HCT116 (cell line): ENCODE data around the gene MORF4L1.

Experiments used
- CEBPB ChIP-seq: IDR thresholded peaks from 2 replicates; pipeline ENCODE4 v1.6.1; 2012; ENCODE audit warnings: low read depth
- CTCF ChIP-seq, 3 experiments: fragments of 200-600 bp in 1 of 3; sonication (generic) in 1 of 3; IDR thresholded peaks in 2 of 3; conservative IDR thresholded peaks in 1 of 3; 2 replicates each; pipeline ENCODE4 v1.5.1; 2012 to 2017; ENCODE audit warnings: low read depth in 2 of 3, low read length in 2 of 3, antibody characterized with exemption in 1 of 3, borderline replicate concordance in 1 of 3, control low read depth in 1 of 3, mild to moderate bottlenecking in 1 of 3, mixed read lengths in 1 of 3, mixed run types in 1 of 3, moderate library complexity in 1 of 3; ENCODE audit not compliant: insufficient read depth in 1 of 3
- EGR1 ChIP-seq: IDR thresholded peaks from 2 replicates; pipeline ENCODE4 v1.6.1; 2012; ENCODE audit warnings: low read depth
- EZH2 ChIP-seq: fragments of 200-600 bp; sonication (generic); IDR thresholded peaks from 2 replicates; pipeline ENCODE4 v1.6.1; 2017; ENCODE audit warnings: antibody characterized with exemption, mixed run types
- EZH2phosphoT487 ChIP-seq: fragments of 200-600 bp; IDR thresholded peaks from 2 replicates; pipeline ENCODE4 v1.6.1; 2018; ENCODE audit warnings: antibody characterized with exemption, borderline replicate concordance
- JUND ChIP-seq: IDR thresholded peaks from 2 replicates; pipeline ENCODE4 v1.6.1; 2012
- POLR2A ChIP-seq: IDR thresholded peaks from 2 replicates; pipeline ENCODE4 v1.7.0; 2011; ENCODE audit warnings: borderline replicate concordance; ENCODE audit not compliant: insufficient read depth, insufficient read length; ENCODE audit errors: extremely low read depth
- POLR2AphosphoS5 ChIP-seq: IDR thresholded peaks from 2 replicates; pipeline ENCODE4 v1.6.1; 2011; ENCODE audit warnings: mild to moderate bottlenecking, low read depth, low read length, moderate library complexity
- RAD21 ChIP-seq: IDR thresholded peaks from 2 replicates; pipeline ENCODE4 v1.6.1; 2012; ENCODE audit warnings: low read depth, mild to moderate bottlenecking
- TCF7L2 ChIP-seq: IDR thresholded peaks from 2 replicates; pipeline ENCODE4 v1.7.0; 2011; ENCODE audit warnings: borderline replicate concordance, inconsistent platforms; ENCODE audit not compliant: insufficient read depth, insufficient read length; ENCODE audit errors: extremely low read depth
- YY1 ChIP-seq: IDR thresholded peaks from 2 replicates; pipeline ENCODE4 v1.6.1; 2011; ENCODE audit warnings: low read length, low read depth, moderate library complexity, mild to moderate bottlenecking; ENCODE audit not compliant: insufficient replicate concordance; ENCODE audit errors: extremely low read depth

DNA sequence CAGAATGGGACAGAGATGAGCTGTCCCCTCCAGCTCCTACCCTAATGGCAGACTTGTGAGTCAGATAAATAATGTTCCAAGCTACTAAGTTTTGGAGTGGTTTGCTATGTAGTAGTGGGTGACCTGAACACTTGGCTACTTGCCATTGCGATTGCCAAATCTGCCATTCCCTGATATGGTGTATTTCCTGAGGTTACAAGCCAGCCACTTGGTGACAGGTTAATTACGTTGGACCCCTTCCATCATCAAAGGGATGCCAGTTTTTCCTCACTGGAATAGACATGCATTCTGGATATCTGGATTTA is 33.6 kb downstream of the MORF4L1 start:
- TF ChIP-seq POLR2AphosphoS5 = no peak
- no peak for TF ChIP-seq EZH2
- TF ChIP-seq CTCF (IDR thresholded peaks at IDR 0.05 in 2 of 3, conservative IDR thresholded peaks at IDR 0.05 in 1 of 3; ENCODE audit: borderline replicate concordance in 1 of 3, insufficient read depth in 1 of 3, low read depth in 2 of 3, low read length in 2 of 3) = no peak
- no peak for TF ChIP-seq EZH2phosphoT487
- TF ChIP-seq CEBPB = 0 out of 2 replicates have a peak, but pooled peaks have one; percentile 11
- no peak for TF ChIP-seq JUND
- no peak for TF ChIP-seq POLR2A
- TF ChIP-seq EGR1 = no peak
- TF ChIP-seq YY1 = no peak
- no peak for TF ChIP-seq RAD21
- no peak for TF ChIP-seq TCF7L2
